Activated CD4-positive, alpha-beta T cell treated with anti-CD3 and anti-CD28 coated beads, Interleukin-2, amount 50 U/mL, for 24 hours (primary cell): ENCODE measurements around the gene LTA.

ENCODE experiments used
- DNase-seq, 2 donors: peaks; one replicate each; pipeline ENCODE4 v3.0.0-alpha.2; 2020; ENCODE audit warnings: low read depth in 1 of 2, low spot score in 1 of 2

The LTA gene, protein sequence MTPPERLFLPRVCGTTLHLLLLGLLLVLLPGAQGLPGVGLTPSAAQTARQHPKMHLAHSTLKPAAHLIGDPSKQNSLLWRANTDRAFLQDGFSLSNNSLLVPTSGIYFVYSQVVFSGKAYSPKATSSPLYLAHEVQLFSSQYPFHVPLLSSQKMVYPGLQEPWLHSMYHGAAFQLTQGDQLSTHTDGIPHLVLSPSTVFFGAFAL

DNA sequence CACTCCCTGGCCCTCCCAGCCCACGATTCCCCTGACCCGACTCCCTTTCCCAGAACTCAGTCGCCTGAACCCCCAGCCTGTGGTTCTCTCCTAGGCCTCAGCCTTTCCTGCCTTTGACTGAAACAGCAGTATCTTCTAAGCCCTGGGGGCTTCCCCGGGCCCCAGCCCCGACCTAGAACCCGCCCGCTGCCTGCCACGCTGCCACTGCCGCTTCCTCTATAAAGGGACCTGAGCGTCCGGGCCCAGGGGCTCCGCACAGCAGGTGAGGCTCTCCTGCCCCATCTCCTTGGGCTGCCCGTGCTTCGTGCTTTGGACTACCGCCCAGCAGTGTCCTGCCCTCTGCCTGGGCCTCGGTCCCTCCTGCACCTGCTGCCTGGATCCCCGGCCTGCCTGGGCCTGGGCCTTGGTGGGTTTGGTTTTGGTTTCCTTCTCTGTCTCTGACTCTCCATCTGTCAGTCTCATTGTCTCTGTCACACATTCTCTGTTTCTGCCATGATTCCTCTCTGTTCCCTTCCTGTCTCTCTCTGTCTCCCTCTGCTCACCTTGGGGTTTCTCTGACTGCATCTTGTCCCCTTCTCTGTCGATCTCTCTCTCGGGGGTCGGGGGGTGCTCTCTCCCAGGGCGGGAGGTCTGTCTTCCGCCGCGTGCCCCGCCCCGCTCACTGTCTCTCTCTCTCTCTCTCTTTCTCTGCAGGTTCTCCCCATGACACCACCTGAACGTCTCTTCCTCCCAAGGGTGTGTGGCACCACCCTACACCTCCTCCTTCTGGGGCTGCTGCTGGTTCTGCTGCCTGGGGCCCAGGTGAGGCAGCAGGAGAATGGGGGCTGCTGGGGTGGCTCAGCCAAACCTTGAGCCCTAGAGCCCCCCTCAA lies at the start of gene LTA:
Gene LTA, plus strand, starts transcription at position 249 of the 871 bp plus-strand sequence. Its CDS starts 454 bp downstream, at position 703.
- DNase-seq = peak; percentile 71 to 74

DNA sequence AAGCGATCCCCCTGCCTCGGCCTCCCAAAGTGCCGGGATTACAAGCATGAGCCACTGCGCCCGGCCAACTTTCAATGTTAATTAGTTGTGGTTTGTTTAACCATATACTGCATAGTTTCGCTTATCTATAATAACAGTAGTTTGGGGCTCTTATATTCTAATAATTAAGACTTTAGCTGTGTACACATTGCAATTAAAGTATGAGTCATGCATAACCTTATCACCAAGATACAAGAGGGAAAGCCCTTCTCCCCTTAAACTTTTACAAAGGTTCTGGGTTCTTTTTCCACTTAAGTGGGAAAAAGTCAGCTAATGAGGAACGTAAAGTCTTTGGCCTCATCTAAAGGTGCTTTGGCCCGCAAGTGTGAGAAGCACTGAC lies 46.5 kb upstream of the LTA start:
- DNase-seq = no peak

DNA sequence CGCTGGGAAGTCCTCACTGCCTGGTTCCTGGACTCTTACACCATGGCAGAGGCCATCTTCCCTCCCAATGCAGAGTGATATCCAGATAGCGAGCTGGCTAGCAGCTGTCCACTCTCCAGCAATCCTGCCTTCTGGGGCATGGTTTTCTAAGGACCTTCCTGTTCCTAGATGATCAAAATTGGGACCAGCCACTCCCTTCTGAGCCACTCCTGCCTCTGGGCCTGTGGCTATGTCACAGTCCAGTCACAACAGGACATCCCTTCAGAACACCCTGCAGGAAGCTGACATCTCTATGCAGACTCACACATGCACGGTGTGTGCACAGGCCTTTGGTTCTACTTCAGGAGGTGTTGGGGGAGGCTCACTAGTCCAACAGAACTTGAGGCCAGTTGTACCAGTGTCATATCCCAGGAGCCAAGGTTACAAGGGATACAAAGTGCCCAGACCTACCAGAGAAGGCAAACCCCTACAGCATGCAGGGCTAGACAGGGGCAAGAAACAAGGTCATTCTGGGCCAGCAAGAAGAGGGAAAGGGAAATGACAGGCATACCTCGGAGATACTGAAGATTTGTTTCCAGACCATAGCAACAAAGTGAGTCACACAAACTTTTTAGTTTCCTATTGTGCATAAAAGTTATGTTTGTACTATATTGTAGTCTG lies 46.0 kb upstream of the LTA start:
- DNase-seq = no peak

DNA sequence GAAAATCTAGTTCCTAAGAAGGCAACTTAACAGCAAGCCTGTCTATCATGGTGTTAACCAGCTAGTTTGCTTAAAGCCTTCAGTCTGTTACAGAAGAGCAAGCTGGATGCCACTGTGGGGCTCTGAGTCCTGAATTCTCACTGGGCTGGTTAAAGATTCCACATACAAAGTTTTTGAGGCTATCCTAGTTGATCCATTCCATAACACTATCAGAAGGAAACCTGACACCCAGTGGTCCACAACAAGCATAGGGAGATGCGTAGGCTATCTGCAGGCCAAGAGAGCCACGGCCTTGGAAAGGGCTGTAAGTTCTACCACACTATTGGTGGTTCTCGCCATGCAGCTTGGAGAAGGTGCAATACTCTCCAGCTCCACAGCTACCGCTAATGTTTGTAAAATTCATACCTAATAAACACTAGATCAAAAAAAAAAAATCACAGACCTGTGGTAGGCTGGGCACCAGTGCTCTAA lies 43.7 kb upstream of the LTA start:
- no peak for DNase-seq

DNA sequence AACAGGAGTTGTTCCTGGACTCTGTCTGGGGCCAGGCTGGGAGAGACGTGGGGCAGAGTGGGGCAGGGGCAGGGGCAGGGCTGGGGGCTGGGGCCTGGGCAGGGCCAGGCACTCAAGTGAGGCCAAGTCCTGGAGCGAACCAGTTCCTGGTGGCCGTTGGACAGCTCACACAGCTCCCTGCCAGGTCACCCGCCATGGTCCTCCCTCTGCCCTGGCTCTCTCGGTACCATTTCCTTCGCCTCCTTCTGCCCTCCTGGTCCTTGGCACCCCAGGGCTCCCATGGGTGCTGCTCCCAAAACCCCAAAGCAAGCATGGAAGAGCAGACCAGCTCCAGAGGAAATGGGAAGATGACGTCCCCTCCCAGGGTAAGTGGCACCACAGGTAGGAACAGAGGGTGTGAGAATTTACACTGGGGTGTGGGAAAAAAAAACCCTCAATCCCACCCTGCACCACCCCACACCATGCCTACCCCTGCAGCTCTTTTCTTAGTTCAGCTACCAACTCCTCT lies 43.2 kb upstream of the LTA start, which contains the start of gene MCCD1:
Gene MCCD1, plus strand, starts transcription at position 142 of the 508 bp plus-strand sequence. Its CDS starts 53 bp downstream, at position 195.
- DNase-seq = no peak

DNA sequence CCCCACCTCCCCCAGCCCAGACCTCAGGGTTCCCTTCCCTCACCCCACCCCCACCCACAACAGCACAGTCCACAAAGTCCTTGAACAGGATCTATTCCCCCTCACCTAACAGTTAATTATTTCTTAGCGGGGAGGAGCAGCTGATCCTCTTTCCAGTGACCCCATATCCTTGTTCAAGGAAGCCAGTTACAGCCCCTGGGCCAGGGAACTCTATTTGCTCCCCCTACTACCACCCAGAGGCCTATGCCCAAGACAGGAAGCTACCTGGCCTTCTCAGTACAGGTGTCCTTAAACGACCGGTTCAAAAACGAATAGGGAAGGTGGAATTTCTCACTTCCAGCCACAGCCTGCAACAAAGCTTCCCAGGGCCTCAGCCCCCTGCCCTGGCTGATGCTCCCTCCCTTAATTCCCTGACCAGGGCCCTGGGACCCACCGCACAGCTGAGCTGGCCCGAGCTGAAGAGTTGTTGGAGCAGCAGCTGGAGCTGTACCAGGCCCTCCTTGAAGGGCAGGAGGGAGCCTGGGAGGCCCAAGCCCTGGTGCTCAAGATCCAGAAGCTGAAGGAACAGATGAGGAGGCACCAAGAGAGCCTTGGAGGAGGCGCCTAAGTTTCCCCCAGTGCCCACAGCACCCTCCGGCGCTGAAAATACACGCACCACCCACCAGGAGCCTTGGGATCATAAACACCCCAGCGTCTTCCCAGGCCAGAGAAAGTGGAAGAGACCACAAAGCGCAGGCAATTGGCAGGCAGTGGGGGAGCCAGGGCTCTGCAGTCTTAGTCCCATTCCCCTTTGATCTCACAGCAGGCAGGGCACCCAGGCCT lies 42.5 kb upstream of the LTA start:
- no peak for DNase-seq

DNA sequence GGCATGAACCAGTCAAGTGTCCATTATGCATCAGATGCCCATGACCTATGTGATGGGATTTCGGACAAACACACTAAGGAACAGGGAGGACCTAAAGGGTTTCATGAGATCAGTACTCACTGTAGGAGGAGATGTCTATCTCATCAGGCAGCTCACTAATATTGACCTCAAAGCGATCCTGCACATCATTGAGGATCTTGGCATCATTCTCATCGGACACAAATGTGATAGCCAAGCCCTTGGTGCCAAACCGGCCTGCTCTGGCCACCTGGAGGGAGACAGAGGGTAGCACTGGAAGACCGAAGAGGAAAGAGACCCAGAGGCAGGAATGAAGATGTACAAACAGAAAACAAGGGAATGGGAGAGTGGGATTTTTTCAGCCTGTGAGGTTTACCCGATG lies 41.4 kb upstream of the LTA start:
- no peak for DNase-seq

DNA sequence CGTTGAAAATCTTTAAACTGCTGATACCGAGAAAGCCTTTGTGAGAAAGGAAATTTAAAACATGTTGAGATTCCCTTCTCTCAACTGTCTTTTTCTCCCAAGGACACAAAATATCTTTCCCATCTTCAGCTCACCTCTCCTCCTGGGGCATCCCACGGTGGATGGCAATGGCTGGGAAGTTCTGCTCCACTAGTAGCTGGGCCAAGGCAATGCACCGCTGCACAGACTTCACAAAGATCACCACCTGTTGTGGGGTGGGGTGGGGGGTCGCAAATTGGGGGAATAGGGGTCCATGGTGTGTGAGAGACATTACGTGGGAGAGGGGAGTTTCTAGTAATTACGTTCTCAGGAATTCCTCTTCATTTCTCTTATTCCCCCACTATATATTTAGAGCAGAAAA lies 40.9 kb upstream of the LTA start:
- DNase-seq = no peak

DNA sequence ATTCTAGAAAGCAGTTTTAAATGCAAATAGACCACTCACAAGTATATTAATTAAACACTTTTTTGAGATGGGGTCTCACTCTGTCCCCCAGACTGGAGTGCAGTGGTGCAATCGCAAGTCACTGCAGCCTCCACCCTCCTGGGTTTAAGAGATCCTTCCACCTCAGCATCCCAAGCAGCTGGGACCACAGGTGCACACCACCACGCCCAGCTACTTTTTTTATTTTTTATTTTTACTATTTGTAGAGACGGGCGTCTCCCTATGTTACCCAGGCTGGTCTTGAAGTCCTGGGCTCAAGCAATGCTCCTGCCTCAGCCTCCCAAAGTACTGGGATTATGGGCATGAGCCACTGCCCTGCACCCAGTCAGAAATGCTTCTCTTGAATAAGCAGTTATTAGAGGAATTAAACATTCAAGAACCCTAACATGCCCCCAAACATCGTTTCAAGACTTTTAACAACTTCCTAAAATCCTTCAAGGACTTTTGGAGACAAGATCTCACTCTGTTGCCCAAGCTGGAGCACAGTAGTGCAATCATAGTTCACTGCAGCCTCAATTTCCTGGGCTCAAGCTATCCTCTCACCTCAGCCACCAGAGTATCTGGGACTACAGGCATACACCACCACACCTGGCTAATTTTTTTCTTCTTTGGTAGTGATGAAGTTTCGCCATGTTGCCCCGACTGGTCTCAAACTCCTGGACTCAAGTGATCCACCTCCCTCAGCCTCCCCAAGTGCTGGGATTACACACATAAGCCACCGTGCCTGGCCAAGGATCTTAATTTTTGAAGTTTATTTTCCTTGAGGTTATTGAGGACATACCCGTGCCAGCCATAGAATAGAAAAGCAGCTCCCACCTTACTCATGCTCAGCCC lies 40.1 kb upstream of the LTA start:
- no peak for DNase-seq

DNA sequence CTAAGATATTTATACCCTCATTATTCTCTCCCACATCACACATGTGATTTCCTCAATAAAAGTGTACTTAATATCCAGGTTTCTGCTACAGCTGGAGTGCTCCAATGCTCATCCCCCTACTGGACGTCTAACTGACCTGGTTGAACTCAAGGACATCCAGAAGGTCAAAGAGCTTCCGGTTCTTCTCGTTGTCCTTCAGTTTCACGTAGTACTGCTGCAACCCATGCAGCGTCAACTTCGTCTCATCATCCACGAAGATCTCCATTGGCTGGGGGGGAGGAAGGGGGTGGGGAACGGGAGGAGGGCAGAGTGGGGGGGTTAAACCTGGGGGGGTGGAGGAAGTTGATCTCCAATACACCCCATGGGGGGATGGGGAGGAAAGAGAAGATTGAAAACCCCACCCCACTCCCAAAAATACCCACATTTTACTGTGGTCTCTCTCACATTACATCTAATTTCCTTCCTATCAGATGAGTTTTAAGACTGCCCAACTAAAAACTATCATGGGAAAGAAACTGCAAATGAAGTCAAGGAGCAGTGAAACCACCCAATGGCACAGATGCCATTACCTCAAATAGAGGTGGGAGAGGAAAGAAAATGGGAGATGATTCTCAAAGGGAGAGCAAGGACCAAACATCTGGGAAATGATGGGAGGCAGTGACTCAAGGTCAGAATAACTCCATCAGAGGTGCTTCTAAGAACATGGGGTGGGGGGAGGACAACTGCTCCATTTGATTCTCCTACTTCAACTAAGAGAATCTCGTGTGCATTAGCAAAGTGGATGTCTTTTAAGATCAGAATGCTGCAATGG lies 39.2 kb upstream of the LTA start:
- no peak for DNase-seq

DNA sequence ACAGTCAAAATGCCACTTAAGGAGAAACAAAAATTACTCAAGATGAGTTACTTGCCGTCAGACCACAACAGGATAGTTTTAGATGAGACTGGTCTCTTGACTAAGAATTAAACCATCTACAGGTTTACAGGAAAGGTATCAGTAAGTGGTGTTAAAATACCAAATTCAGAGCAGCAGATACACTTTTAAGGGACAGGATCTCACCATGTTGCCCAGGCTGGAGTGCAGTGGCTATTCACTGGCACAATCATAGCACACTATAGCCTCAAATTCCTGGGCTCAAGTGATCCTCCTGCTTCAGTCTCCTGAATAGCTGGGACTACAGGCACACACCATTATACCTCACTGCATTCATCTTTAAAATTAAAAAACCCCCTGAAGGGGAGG lies 38.6 kb upstream of the LTA start:
- no peak for DNase-seq

DNA sequence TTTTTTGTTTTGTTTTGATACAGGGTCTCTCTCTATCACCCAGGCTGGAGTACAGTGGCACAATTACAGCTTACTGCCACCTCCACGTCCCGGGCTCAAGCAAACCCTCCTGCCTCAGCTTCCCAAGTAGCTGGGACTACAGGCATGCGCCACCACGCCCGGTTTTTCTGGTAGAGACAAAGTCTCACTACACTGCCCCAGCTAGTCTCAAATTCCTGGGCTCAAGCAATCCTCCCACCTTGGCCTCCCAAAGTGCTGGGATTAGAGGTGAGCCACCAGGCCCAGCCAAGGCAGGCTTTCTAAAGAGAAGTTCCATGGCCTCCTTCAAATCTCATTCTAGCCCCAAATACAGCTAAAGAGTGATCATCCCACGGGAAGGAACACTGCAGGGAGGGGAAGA lies 38.1 kb upstream of the LTA start:
- DNase-seq = no peak

DNA sequence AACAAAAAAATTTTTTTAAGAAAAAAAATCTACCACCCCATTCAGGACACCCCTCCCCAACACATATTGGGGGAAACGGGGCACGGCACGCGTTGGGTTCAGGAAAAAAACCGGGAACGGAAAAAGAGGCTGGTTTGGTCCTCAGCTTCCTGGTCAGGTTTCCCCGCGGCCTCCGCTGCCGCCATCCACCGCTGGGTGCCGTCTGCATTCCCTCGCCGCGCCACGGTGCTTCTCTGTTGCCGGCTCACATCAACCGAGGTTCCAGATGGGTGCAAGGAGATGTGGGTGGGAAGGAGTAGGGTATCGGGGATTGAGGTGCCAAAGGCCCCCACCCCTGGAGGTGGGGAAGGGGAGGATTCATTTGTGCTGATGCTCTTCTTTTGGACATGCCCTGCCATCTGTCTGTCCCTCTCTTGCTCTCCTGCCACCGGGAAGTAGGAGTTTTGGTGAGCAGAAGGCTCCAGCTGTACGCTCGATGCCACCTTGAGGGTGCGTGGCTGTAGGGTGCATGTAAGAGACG lies 37.5 kb upstream of the LTA start:
- no peak for DNase-seq

DNA sequence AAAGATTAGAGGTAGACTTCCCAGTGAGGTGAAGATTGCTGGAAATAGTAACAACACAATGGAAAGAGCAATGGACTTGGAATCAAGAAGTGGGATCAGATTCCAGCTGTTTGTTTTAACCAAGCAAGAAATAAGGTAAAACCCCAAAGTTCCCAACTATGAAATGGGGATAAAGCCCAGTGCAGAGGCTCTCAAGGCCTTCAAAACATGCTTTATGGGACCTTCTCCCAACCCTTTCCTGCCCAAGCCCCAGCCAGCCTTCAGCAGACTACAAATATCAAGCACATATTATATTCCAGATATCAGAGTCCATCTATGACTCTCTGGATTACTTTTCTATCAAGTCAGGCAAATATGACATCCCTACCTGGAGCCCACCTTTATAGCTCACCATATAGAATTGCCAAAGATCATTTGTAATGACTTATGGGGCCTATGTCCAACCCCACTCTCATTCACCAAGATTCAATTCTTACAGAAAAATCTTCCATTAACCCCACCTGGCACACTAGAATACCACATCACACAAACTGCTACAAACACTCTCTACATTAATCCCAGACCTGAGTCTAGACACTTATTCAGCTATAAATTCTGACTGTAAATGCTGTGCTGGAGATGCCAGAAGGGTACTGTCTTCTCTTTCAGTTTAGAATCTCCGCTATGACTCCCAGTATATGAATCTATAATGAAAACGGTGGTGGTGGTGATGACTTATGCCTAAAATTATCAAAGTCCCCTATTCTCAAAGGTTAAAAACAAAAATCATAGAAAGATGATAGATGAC lies 36.4 kb upstream of the LTA start:
- DNase-seq = no peak

DNA sequence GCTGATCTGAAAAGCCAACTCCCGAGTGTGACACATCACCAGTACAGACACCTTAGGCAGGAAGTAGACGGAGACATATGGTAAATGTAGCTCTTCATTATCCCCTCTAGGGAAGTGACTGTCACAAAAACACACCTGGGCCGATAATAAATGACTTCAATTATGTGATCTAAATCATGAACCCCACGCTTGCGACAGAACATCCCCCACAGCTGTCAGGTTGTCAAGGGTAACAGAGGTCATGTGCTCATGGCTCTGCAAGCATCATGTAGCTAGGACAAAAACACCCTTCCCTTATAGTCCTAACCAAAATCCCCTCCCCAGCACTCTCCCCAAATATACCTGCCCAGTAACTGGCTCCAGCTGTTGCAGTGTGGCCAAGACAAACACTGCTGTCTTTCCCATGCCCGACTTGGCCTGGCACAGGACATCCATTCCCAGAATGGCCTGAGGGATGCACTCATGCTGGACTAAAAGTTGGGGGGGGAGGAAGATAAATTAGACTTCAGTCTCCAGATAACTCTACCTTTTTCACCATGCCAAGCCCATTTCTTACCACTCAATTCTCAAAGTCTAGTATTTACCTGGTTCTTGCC lies 33.2 kb upstream of the LTA start:
- no peak for DNase-seq

DNA sequence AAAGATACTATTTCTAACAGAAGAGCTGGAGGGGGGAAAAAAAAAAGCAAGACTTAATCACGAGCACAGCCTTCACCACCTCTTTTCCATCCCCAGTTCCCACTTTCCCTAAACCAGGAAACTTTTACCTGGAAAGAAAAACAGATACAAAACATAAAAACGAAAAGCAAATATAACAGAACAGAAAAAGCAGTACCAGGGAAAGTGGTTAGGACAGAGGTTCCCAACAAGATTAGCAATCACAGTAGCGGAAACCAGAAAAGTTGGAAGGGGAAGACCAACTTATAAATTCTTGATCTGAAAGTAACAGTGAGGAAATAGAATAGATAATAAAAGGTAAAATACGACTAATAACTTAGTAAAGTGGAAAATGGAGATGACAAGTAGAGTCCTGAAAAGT lies 31.4 kb upstream of the LTA start:
- no peak for DNase-seq

DNA sequence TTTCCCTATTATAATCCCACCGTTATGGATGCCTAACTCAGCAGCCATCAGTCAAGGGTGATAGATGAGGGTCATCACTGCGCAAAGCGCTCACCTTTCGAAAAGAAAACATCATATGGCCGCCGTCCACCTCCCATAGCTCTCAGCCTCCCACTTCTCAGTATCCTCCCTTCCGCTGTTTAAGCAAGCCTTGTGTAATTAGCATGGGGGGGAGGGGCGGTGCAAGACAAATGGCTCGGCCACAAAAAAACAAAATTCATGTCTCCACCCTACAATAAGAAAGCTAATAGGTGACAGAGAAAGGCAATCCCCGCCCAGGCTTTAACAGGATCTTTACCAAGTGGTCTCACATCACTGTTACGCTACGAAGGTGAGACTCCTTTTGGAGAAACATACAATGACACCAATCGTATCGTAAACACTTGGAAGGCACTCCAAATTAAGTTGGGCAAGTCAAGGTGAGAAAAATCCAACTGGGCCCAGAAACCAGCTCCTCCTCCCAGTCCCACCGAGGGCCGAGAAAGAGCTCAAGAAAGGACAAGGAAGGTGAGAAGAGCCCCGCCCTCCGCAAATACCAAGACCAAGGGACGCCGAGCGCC lies 30.9 kb upstream of the LTA start:
- DNase-seq = peak in 1 of 2 donors; percentile 44
